Tibial nerve (tissue), 3 donors: ENCODE results near the gene CECR2.

ENCODE experiments used
- POLR2A ChIP-seq, 2 donors: fragments of 450-650 bp; IDR thresholded peaks; one replicate each; pipeline ENCODE4 v1.6.1; 2017; ENCODE audit warnings: antibody characterized with exemption in 2 of 2, mild to moderate bottlenecking in 2 of 2, moderate library complexity in 2 of 2
- TF ChIP-seq, protein P1 (sequence below), 5 experiments: fragments of 200-600 bp in 3 of 5; fragments of 450-650 bp in 2 of 5; sonication (generic) in 3 of 5; IDR thresholded peaks; one replicate each; pipeline ENCODE4 v1.5.1; 2016 to 2019; ENCODE audit warnings: antibody characterized with exemption in 5 of 5, mild to moderate bottlenecking in 3 of 5, moderate library complexity in 2 of 5

GRCh38 chr22:17429516-17429915, 60.3 kb downstream of the CECR2 start:
- TF ChIP-seq, protein P1, sequence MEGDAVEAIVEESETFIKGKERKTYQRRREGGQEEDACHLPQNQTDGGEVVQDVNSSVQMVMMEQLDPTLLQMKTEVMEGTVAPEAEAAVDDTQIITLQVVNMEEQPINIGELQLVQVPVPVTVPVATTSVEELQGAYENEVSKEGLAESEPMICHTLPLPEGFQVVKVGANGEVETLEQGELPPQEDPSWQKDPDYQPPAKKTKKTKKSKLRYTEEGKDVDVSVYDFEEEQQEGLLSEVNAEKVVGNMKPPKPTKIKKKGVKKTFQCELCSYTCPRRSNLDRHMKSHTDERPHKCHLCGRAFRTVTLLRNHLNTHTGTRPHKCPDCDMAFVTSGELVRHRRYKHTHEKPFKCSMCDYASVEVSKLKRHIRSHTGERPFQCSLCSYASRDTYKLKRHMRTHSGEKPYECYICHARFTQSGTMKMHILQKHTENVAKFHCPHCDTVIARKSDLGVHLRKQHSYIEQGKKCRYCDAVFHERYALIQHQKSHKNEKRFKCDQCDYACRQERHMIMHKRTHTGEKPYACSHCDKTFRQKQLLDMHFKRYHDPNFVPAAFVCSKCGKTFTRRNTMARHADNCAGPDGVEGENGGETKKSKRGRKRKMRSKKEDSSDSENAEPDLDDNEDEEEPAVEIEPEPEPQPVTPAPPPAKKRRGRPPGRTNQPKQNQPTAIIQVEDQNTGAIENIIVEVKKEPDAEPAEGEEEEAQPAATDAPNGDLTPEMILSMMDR (IDR thresholded peaks at IDR 0.05): no peak
- TF ChIP-seq POLR2A (IDR thresholded peaks at IDR 0.05): no peak
